ENCODE results near the gene CREB1. TPM values are rescaled to one million over a fixed set of nuclear protein-coding genes. Genes with fewer than 3 reads are reported as not detected.
A peak's percentile ranks its signal among the peaks of the same experiment; 100 is the strongest.

Gene CREB1
- total and polyA plus RNA-seq, 9 of the 15 experiments (the other 6 are each of a cell fraction or from before 2014, with no cell fraction given), result 8.9 to 51.3 (median 19.5) TPM

DNA sequence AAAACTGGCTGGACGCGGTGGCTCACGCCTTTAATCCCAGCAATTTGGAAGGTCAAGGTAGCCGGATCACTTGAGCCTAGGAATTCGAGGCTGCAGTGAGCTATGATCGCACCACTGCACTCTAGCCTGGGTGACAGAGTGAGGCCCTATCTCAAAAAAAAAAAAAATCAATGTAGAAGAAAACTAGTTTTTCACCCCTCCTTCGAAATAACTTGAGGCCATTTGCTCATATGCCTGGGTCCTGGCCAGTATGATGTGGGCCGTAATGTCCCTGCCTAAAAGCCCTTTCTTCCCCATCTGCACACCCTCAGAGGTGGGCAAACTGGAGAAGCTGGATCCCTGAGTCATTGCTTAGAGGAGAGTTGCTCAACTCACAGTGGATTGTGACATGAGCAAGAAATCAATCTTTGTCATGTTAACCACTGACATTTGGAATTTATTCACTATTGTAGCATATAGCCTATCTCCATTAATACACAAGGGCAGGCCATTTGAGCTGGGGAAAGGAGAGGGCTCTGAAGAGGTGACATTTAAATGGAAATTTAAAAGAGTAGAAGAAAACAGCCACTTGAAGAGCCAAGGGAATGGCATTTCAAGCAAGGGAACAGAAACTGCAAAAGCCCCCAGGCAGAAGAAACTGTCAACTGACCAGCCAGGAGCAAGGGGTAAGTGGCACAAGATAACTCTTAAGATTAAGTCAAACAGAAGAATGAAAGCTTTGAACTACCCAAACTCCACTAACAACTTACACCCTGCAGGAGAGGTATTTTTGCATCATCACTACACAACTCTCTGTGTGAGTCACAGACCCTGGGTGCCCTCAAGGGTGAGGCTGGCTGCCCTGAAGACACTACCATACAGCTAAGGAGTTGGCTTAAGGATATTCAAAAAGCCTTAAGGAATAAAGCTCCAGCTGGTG, 103.1 kb downstream of the CREB1 start (continued):
- TF ChIP-seq, protein P1, sequence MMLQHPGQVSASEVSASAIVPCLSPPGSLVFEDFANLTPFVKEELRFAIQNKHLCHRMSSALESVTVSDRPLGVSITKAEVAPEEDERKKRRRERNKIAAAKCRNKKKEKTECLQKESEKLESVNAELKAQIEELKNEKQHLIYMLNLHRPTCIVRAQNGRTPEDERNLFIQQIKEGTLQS (IDR thresholded peaks at IDR 0.05), result peak; percentile 52
- TF ChIP-seq, protein P1 (CRISPR knock-in tag; conservative IDR thresholded peaks at IDR 0.05), result no peak
- TF ChIP-seq SREBF2 (CRISPR knock-in tag; IDR thresholded peaks at IDR 0.05) (no peak), SIX5 (IDR thresholded peaks at IDR 0.05; ENCODE audit: borderline replicate concordance in 1 of 2, insufficient read depth in 1 of 2, low read depth in 1 of 2, low read length in 2 of 2) (no peak), MECOM (CRISPR knock-in tag; IDR thresholded peaks at IDR 0.05) (no peak), ZNF561 (CRISPR knock-in tag; conservative IDR thresholded peaks at IDR 0.05) (no peak), ARID1B (IDR thresholded peaks at IDR 0.05) (peak; percentile 52), PHF8 (IDR thresholded peaks at IDR 0.05; ENCODE audit: borderline replicate concordance, low read length) (no peak), MYNN (IDR thresholded peaks at IDR 0.05) (0 out of 2 replicates have a peak, but pooled peaks have one; percentile 19), MYNN (CRISPR knock-in tag; IDR thresholded peaks at IDR 0.05) (no peak), KLF6 (CRISPR knock-in tag; IDR thresholded peaks at IDR 0.05; ENCODE audit: borderline replicate concordance) (no peak)
- TF ChIP-seq, protein P2, sequence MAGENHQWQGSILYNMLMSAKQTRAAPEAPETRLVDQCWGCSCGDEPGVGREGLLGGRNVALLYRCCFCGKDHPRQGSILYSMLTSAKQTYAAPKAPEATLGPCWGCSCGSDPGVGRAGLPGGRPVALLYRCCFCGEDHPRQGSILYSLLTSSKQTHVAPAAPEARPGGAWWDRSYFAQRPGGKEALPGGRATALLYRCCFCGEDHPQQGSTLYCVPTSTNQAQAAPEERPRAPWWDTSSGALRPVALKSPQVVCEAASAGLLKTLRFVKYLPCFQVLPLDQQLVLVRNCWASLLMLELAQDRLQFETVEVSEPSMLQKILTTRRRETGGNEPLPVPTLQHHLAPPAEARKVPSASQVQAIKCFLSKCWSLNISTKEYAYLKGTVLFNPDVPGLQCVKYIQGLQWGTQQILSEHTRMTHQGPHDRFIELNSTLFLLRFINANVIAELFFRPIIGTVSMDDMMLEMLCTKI (IDR thresholded peaks at IDR 0.05; ENCODE audit: partially characterized antibody), result no peak
- TF ChIP-seq, protein P3, sequence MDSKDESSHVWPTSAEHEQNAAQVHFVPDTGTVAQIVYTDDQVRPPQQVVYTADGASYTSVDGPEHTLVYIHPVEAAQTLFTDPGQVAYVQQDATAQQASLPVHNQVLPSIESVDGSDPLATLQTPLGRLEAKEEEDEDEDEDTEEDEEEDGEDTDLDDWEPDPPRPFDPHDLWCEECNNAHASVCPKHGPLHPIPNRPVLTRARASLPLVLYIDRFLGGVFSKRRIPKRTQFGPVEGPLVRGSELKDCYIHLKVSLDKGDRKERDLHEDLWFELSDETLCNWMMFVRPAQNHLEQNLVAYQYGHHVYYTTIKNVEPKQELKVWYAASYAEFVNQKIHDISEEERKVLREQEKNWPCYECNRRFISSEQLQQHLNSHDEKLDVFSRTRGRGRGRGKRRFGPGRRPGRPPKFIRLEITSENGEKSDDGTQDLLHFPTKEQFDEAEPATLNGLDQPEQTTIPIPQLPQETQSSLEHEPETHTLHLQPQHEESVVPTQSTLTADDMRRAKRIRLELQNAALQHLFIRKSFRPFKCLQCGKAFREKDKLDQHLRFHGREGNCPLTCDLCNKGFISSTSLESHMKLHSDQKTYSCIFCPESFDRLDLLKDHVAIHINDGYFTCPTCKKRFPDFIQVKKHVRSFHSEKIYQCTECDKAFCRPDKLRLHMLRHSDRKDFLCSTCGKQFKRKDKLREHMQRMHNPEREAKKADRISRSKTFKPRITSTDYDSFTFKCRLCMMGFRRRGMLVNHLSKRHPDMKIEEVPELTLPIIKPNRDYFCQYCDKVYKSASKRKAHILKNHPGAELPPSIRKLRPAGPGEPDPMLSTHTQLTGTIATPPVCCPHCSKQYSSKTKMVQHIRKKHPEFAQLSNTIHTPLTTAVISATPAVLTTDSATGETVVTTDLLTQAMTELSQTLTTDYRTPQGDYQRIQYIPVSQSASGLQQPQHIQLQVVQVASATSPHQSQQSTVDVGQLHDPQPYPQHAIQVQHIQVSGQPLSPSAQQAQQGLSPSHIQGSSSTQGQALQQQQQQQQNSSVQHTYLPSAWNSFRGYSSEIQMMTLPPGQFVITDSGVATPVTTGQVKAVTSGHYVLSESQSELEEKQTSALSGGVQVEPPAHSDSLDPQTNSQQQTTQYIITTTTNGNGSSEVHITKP (IDR thresholded peaks at IDR 0.05; ENCODE audit: partially characterized antibody), result peak; percentile 86

Data from K562 (cell line).